Fibroblast of peridontal ligament (primary cell): ENCODE data around the gene KCNQ1OT1.

Source experiments
- DNase-seq: peaks from one replicate; pipeline ENCODE4 v3.0.0-alpha.2; 2010; ENCODE audit errors: extremely low read depth

Gene KCNQ1OT1

DNA sequence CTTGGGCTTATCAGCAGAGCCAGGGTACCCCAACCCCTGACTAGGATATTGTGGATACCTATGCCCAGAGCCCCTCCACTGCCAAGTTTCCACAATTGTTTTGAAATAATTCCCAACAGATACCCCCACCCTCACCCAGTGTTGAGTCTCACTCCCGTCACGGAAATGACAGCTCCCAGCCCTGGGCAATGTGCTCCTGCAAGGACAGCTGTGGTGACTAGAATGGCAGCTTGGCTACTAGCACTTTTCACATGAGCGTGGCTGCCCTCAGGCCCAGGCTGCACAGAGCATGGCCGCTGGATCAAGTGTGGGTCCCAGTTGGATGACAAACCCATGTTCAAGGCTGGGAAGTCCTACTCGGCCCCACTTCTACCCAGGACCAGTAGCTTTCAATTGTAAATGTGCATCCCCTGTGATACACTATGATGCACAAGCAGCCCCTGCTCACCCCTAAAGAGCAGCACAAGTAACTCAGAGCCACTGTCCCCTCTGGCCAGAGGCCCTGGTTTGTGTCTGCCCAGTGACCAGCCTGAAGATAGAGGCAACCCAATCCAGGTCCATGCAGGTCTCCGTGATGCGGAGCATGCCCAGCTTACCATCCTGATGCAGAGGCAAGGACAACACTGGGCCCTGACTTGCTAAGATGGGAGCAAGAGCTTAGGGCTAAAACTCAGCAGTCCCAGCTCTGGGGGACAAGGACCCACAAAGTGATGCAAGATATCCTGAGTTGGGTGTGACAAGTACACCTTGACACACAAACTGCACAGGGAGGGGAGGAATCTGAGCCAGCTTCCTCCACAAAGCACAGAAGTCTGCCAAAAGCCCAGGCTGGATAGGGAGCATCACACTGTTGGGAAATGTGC lies 13.2 kb downstream of the KCNQ1OT1 start:
- DNase-seq: no peak

DNA sequence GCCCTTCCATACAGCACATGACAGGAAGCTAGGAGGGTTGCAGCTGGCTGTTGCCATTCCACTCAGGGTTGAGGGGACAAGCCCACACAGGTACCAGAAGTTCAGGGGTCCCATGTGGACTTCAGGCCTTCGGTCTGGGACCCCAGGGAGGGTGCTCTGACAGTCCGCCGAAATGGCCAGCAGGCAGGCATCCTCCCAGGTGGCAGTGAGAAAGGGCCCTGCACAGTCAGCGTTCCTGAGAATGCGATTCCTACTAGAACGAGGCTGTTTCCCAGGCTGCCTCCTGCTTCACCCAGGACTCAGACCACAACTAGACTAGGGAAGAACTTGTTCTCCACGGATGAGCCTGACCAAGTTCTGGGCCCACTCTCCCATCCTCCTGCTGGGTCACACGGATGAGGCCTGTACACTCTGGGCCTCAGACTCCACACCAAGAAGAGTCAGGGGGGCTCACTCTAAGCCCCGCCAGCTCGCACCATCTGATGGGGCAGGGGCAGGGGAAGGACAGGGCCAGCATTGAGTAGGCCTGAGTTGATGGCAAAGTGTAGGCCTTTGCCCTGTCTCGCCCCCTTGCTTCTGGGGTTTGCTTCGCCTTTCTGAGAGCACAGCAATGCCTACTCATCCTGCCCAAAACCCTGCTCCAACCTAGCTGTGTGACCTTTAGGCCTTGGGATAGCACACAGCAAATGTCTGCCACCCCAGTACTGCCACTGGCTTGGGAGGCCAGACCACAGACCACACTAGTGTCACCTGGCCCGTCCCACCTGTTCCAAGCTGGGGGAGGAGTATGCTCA lies 14.0 kb downstream of the KCNQ1OT1 start:
- no peak for DNase-seq

DNA sequence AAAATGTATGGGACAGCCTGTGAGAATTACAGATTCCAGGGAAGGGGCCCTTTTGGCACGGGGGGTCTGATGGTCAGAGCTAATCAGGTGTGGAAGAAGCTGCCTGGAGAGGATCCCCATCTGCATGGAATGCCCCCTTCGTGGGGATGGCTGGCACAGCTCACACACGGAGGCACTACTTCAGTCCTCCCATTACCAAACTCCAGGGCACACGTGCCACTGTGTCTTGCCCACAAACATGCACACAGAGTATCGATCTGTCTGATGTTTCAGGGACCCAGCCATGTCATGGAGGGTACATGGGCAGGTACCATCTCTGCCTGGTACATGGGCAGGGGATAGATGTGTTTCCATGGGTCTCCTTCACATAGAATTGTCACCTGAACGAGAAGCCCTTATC lies 14.7 kb downstream of the KCNQ1OT1 start:
- no peak for DNase-seq

DNA sequence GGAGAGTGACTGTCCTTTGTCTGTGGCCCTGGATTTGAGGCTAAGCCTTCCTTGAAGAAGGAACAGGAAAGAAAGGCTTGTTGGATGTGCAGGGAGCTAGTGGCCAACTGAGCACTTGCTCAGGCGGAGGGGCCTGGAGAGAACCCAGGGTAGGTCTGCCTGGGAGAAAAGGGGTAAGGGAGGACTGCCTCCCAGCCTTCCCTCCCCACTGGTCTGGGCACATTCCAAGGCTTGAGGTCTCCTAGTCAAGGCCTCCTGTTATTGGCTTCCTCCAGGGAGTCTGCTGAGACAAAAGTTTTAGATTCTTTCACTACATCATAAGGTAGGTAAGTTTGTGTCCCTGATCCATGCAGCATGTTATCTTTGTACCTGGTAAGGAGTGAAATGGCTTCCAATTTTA lies 15.2 kb downstream of the KCNQ1OT1 start:
- no peak for DNase-seq

DNA sequence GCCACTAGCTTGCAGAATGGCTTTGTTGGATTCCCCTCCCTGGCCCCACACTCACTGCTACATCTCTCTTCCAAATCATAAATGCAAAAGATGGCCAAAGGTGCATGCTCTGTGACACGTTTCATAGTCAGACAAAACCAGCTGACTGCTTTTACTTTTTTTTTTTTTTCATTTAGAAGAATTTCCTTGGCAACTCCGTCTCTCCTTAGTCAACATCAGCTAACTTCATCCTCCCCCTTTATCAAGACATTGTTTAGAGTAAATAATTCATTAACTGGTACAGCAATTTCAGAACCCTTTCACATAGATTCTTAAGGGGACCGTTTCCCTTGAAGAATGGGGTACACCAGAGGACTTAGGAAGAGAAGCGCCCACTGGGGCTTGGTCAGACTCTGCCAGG lies 16.0 kb downstream of the KCNQ1OT1 start:
- DNase-seq: no peak

DNA sequence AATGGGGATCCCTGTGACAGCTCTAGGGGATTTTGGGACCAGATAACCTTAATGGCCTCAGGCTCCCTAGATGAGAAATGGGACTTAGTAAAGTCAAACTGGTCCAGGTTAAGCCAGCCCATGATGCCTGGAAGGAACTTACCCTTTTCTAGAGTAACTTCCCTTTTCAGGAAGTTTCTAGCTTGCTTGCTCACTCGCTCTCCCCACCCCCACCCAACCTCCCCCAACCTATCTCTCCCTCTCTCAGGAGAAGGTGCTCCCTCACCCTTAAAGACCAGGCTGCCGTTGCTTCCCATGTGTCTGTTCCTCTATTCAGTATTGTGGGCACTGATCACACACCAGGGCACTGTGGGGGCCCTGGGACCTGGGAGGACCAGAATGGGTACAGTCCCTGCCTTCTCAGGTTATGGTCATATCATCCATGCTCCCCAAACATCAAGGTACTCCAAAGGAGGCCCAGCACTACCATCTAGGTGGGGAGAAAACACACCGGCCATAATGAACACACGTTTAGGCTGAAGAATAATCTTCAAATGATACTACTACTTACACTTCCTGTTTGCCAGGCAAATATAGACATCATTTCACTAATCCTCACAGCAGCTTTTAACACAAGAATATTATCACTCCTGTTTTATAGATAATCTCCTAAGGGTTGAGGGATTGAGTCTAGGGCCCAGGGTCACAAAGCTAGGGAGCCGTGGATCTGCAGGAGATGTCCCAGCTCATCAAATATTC lies 18.2 kb downstream of the KCNQ1OT1 start:
- no peak for DNase-seq

DNA sequence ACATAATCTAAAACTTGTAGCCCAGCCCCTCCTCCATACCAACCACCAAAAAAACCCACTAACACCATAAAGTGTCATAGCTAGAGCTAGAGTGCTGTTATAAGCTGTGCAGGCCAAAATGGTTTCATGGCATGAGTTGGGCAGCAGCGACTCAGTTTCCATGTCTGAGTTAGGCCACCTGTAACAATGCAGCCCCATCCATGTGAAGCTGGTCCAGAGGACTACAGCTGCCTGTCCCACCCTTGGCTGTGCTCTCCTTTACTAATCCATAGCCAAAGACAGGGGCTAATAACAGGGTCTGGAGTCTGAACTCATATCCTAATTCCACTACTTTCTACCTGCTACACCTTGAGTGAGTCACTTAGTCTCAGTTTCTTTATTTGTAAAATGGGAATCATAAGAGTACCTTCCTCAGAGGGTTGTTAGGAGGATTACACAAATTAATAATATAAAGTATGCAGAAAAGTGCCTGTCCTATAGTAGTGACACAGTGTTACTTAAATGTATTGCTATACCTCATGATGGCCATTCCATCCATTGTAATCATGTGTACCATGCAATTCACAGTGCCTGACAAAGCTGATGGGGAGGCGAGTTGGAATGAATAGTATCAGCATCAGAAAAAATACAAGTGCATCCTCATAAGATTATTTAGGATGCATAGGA lies 20.6 kb downstream of the KCNQ1OT1 start:
- DNase-seq: no peak

DNA sequence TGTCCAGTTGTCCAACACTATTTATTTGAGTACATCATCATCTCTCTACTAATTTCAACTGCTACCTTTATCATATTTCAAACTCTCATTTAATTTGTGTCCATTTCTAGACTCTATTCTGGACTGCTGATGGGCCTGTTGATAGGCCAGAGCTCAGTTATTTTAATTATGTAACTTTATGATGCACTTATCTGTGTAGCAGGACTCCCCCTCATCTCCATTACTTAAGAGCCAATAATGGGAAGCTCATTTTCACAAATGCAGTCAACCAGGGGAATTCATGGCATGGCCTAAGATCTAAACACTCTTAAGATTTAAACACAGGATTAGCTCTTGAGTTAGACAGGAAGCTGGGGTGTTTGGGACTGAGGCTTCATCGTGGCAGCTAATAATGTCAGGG lies 21.4 kb downstream of the KCNQ1OT1 start:
- DNase-seq: no peak

DNA sequence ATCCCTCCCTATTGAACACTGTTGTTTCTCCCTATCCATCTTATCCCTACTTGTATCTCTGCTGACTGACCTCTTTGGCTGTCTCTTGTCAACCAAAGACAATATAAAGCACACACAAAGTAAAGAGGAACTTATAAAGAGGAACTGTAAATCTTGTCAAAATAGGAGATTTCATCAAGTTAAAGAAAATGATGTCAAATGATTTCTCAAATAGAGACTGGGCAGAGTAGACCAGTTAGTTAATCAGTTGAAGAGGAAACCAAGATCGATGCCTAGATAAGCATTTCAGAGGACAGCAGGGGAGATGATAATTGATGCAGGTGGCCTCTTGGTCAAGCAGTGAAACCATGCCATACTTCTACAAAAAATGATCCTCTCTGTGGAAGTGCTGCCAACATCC lies 22.7 kb downstream of the KCNQ1OT1 start:
- no peak for DNase-seq

DNA sequence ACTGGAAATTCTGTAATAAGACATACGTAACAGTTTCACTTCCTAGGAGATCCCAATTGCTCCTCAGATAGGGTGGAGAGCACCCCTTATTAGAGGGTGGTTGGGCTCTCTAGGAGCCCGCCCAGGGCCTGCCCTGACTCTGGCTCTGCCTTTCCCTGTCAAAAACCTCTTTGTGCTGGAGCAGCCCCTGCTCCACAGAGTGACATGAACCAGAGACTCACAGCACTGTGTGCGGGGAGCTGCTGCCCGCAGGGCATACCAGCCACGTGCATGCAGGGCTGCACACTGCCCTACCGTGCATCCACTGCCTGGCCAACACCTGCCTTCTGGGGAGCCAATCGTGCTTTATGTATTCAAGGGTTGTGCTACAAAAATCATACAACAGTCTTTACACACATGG lies 24.3 kb downstream of the KCNQ1OT1 start:
- no peak for DNase-seq

DNA sequence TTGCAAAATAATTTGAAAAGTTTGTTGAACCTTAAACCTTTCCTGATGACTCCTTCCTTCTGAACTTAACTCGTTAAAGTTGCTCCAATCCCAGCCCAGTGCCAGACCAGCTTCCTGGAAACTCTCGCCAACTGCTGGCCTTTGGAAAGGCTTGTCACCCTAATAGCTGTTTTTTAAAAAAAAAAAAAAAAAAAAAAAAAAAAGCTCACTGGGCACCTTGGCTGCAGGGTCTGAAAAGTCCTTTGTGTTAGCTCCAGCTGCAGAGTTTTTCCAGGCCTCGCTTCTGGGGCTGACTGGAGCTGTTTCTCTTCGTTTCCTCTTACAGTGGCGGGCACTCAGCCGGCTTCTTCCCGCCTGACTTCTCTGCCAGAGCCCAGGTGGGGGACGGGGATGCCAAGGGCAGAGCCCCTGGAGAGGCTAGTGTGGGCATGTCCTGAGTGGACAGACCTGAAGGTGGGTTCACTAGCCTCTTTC lies 25.1 kb downstream of the KCNQ1OT1 start:
- DNase-seq: no peak

DNA sequence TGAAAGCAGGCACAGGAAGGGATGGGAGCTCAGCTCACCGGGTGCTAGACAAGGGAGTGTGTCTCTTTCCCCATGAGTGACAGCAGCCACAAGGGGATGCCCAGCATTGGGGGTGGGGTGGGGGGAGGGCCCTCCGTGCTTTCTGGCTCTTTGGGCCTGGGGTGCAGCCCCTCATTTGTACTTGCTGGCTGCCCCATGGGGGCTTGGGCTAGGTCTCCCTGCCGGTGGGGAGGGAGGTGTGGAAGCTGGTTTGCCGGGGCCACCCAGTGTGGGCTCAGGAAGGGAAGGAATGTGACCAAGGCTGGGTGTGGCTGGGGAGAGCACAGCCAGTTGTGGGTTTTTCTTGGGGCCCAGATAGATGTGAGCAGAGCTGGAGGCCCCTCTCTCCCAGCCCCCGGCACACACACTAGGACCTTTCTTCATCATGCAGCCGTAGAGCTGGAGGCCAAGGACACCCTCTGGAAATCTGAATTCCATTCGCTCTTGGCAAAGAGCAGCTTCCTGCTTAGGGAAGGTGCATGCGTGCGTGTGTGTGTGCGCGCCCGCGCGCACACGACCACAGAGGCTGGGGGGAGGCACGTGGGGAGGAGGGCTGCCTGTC lies 25.8 kb downstream of the KCNQ1OT1 start:
- DNase-seq: no peak

DNA sequence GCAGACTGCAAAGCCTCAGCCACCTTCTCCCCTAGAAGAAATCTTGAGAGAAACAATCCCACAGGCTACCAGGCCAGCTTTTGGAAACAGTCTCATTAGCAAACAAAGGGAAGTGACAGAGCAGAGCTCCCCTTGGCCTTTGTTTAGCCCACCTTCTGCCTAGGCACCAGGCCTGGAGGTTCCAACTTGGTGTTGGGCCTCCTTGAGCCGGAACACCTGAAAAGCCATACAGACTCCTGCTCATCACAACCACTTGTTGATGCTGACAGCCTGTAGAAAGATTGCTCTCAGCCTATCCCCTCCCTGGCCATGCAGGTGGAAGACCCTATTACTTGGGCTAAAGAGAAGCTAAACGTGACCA lies 26.6 kb downstream of the KCNQ1OT1 start:
- no peak for DNase-seq

DNA sequence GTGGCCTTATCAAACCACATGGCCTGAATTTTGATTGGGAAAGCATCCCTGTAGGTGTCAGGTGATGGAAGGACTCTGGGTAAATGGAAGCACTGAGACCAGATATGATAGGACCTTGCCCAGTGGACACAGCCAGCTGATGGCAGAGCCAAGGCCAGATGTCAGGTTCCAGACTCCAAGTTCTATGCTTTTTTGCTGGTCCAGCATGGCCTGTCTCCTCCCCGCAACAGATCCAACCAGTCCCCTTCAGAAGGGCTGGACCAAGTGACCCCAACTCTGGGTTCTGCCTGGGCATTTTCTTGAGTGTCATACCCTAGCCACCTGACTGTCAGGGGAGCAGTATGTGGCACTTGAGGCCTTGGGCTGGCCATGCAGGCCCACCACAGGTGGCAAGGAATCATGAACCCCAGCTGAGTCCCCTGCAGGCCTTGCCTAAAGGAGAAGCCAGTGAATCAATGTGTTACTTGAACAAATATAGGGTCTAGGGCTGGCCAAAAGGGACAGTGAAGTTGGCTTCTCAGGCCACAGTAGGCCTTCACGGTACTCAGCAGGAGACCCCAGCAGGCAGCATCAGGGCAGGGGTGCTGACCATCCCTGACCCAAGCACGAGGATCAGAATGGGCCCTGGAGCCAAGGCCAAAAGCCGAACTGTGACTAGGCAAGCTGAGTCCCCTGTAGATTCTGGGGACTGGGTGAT lies 27.1 kb downstream of the KCNQ1OT1 start:
- no peak for DNase-seq

DNA sequence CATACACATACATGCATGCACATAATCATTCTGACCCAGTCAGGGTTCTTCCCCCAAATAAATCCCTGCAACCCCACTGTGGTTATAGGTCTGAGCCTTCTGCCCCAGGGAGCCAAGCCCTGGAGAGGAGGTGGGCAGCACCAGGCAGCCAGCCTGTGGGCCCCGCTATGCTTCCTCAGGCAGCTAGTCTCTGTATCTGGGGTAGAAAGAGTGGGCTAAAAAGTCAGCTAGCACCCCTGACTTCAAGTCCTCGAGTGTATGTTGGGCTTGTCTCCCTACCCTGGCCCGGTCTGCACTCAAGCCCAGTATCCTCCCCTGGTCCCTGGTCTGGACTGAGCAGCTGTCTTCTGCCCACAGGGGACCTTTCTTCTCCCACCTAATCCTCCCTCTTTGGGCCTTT lies 28.0 kb downstream of the KCNQ1OT1 start:
- no peak for DNase-seq

DNA sequence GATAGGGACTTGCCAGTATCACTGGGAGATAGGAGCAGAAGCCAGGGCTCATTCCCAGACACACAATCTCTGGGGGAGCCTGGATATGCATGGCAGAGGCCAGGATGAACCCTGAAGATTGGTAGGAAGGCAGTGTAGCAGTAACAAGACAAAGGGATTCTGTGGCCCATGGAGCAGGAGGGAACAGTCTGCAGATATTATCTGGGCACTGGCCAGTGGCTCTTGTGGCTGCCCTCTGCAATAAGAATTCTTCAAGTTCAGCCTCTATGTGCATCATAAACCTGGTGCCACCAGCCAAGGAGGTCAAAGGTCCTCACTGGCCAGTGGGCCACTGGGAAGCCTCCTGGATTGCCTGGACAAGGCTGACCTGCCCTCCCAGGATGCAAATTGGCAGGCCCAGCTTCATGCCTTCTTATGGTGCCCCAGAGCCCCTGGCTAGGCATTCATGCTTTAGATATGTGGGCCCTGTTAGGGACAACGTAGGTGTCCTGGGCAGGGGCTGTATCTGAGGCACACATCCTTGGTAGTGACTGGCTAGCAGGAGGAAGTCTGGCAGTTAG lies 29.2 kb downstream of the KCNQ1OT1 start:
- no peak for DNase-seq

DNA sequence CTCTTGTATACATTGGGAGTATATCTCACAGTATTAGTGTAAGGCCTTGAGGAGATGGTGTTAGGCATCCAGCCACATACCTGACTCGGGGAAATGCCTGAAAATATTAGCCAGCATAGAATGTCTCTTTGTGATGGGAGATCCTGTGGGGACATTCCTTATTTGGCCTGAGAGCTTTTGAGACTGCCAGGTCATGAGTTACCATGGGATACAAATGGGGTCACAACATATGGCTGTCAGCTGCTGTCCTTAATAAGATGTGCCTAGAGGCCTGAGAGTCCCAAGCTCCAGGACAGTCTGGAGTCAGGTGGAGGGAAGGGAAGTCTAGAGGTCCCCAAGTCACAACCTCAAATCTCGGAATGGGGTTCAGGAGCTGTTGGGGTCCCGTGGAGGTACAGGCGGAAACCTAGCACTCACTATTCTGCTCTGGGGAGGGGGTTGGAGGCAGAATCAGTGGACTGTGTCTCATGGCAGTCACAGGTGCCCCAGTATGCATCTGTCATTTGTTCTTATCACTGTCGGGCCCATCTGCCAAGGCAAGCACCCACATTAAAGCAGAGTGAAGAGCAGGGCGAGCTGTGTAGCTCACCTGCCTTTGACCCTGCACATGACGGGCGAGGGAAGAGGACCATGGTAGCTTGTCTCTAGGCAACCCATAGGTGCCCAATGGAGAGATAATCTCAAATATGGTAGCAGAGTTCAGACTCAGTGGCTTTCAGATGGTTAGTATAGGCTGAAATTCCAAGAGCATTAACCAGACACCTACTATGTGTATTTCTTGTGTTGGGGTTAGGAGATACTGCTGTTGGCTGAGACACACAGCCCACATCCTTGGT lies 29.9 kb downstream of the KCNQ1OT1 start:
- no peak for DNase-seq

DNA sequence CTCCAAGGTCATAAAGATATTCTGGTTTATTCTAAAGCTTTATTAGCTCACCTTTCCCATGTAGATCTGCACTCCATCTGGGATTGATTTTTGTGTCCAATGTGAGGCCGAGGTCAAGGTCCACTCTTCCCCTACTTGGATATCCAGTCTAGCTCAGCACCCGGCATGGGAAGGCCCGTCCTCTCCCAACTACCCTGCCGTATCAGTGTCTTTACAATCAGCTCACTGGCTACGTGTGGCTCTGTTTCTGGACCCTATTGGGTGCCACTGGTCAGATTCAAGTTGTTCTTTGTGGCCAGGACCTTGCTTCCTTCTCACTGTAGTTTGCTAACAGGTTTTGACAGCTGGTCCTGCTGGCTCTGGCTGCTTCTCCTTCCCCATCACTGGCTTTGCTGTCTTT lies 30.9 kb downstream of the KCNQ1OT1 start:
- no peak for DNase-seq

DNA sequence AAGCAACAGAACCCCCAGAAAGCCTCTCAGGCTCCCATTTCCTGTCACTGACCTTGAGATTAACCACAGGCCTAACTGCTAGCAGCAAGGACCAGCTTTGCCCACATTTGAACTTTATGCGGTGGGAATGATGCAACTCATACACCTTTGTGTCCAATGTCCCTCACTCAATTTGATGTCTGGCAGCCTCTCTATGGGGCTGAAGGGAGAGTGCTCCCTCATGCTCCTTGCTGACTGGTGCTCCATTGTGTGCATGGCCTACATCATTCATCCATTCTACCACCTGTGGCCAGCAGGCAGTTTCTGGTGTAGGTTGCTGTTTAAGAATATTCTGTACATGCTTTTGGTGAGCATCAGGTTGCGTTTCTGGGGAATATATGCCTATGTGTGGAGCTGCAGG lies 31.9 kb downstream of the KCNQ1OT1 start:
- DNase-seq: no peak
